ENCODE data around the gene ZNF134.

ZNF134 gene

GRCh38 chr19:57641715-57642234 is 27.7 kb downstream of the ZNF134 start:
- no peak for DNase-seq (ENCODE audit: low read depth)

DNA sequence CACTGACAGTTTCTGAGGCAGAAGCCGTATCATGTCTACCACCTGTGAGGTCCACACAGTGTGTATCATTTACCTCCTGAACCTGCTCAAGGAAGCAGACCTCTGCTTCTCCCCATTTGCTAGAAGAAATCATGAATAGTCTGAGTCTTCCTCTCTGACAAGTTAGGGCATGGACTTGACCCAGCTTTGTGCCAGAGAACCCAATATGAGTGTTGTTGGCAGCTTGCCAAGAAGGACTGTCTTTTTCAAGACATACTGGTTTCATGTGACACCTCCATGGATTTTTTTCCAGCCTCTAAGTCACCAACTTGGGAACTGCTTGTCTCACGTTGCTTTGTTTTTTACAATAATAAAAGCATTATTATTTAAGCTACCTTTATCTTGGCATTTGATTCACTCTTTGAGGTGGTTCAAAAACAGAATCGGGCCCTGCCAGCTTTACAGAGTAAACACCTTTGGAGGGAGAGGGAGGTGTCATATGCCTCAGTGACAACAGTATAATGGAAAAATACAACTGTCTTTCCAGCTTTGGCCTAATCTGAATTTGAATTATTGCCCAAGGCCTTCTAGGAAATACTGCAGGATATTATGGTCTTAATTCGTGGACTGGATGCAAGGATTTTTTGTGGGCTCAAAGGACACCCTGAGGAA is 28.5 kb downstream of the ZNF134 start:
- no peak for DNase-seq (ENCODE audit: low read depth)

DNA sequence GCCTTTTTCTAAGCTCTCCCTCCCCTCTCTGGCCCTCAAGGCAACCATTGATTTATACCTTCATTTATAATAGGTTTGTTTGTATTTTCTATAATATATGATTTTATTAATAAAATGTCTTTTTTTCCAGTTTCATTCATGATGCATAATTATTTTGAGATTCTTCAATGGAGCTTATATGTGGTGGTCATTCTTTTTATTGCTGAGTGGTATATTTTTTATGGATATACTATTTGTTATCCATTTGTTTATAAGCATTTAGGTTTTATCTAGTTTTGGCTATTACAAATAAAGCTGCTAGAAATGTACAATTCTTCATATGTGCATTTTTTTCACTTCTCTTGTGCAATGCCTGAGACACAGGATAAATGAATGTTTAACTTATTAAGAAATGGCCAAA is 29.7 kb downstream of the ZNF134 start:
- no peak for DNase-seq (ENCODE audit: low read depth)

DNA sequence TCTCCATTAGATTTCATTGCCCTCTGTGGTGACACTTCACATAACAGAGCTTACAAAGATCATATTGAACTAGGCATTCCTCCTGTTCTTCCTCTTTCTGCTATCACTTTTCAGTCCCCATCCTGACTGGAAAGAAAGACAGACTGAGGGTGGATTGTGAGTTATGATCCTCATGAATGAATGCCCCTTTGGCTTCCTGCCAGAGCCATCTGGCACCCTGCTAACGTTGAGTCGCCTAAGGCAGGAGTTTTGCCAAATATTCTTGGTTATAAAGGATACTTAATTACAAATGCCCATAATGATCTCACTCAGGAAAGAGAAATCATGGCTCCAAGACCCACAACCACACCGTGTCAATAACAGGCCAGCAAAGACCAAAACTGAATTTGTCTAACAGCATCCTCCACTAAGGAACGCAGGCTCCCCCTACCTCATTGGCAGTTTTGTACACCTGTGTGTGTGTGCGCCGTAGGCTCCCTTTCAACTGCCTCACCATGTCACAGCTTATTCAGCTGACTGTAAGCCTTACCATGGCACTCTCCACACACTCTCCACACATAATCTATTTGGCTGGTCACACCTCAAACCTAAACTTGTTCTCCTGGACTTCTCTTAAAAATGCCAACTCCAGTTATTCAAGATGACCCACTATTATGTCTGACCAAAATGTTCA is 34.4 kb downstream of the ZNF134 start:
- no peak for DNase-seq (ENCODE audit: low read depth)

DNA sequence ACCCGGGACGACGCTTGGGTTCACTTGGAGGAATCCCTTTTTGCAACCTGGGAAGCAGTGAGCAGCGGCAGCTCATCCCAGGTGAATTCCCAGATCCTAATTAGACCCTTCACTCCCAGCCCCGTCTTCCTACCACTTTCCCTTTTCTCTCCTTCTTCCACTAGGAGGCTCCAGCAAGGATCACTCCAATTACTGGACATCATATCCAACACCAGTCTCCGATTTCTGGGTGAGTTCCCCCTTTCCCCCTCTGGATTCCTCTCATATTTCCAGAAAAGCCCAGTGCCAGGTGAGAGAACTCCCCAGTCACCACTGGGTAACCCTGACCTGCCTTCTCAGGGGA is 37.6 kb downstream of the ZNF134 start:
- no peak for DNase-seq (ENCODE audit: low read depth)

- DNase-seq (ENCODE audit: low read depth), result no peak
Measured at GRCh38 chr19:57653689-57654088, 39.6 kb downstream of the ZNF134 start.

GRCh38 chr19:57655443-57655842 is 41.4 kb downstream of the ZNF134 start:
- DNase-seq (ENCODE audit: low read depth), result no peak

DNA sequence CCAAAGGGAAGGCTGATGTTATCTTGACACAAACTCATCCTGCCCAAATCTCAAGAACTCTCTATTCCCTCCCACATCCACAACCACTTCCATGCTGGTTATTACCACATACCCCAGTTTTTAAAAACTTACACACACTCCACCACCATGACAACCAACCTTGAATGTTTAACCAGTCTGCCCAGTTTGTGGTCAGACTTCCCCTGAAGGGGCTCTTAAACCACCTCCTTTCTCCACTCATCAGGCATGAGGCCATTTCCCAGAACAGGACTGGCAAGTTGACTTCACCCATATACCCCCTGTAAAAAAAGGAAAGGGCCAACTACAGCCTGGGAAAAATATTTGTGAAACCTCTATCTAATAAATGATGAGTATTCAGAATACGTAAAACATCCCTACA is 42.3 kb downstream of the ZNF134 start:
- DNase-seq (ENCODE audit: low read depth), result no peak

- DNase-seq (ENCODE audit: low read depth), result peak; percentile 66
Measured at GRCh38 chr19:57664269-57665127, 50.5 kb downstream of the ZNF134 start.

- no peak for DNase-seq (ENCODE audit: low read depth)
Measured at GRCh38 chr19:57665261-57665806, 51.3 kb downstream of the ZNF134 start.

DNA sequence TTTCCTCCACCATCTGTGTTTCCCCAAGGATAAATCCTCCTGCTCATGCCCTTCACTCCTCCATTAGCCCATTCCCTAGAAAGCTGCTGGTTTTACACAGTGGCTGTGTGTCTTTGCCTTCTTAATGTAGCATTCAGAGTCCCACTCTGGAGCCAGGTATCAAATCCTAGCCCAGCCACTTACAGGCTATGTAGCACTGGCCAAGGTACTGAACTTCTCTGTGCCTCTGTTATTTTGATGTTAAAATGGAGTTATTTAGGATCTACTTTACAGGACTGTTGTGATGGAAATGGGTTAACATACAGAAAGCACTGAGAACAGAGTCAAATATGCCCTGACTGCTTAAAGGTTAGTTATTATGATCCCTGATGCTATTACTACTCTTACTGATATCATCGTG is 53.2 kb downstream of the ZNF134 start:
- no peak for DNase-seq (ENCODE audit: low read depth)

- no peak for DNase-seq (ENCODE audit: low read depth)
Measured at GRCh38 chr19:57668635-57669034, 54.6 kb downstream of the ZNF134 start, which contains the start of gene ZSCAN4. ZSCAN4 (plus strand) TSS chr19:57668935; CDS start chr19:57676146, 7,211 bp downstream.

- no peak for DNase-seq (ENCODE audit: low read depth)
Measured at GRCh38 chr19:57671124-57671895, 57.3 kb downstream of the ZNF134 start.

DNA sequence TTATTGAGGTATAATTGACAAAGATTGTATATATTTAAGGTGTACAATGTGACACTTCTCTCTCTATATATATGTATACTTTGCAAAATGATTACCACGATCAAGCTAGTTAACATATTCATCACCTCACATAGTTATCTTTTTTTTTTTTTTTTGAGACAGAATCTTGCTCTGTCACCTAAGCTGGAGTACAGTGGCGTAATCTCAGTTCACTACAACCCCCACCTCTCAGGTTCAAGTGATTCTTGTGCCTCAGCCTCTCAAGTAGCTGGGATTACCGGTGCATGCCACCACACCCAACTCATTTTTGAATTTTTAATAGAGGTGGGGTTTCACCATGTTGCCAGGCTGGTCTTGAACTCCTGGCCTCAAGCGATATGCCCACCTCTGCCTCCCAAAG is 58.4 kb downstream of the ZNF134 start:
- no peak for DNase-seq (ENCODE audit: low read depth)
